SU-DHL-6 (cell line): Measurements from ENCODE around the gene MRPS6.

Source experiments
- H2AFZ ChIP-seq: fragments of 200-600 bp; sonication (generic); 2 replicates; pipeline ENCODE4 v1.6.1; 2014; ENCODE audit warnings: low read depth, mild to moderate bottlenecking, moderate library complexity, mixed read lengths, antibody characterized with exemption, low read length; ENCODE audit not compliant: severe bottlenecking
- H3F3A ChIP-seq: fragments of 200-600 bp; shearing (Covaris generic); 2 replicates; pipeline ENCODE4 v1.6.0; 2016; ENCODE audit warnings: antibody characterized with exemption, mild to moderate bottlenecking; ENCODE audit not compliant: insufficient read depth
- H3K27ac ChIP-seq: fragments of 200-600 bp; sonication (generic); 2 replicates; pipeline ENCODE4 v1.5.1; 2016; ENCODE audit warnings: low read depth, mild to moderate bottlenecking, low read length, moderate library complexity, mixed read lengths
- H3K27me3 ChIP-seq: fragments of 200-600 bp; sonication (generic), shearing (Covaris generic); 2 replicates; pipeline ENCODE4 v1.6.0; 2014; ENCODE audit warnings: mild to moderate bottlenecking, low read length
- H3K36me3 ChIP-seq: fragments of 200-600 bp; sonication (generic); 2 replicates; pipeline ENCODE4 v1.6.1; 2014; ENCODE audit warnings: mild to moderate bottlenecking, low read length, mixed read lengths
- H3K4me2 ChIP-seq: fragments of 300-600, 200-600 bp; shearing (Covaris generic), sonication (generic); 2 replicates; pipeline ENCODE4 v1.6.0; 2014; ENCODE audit warnings: low read length, low read depth, mild to moderate bottlenecking; ENCODE audit not compliant: poor library complexity, severe bottlenecking
- H3K4me3 ChIP-seq: fragments of 200-600 bp; sonication (generic); 2 replicates; pipeline ENCODE4 v1.5.1; 2014; ENCODE audit warnings: antibody characterized with exemption, low read length, mild to moderate bottlenecking, mixed read lengths; ENCODE audit not compliant: insufficient read depth, poor library complexity, severe bottlenecking
- H3K79me2 ChIP-seq: fragments of 200-600 bp; sonication (generic); 2 replicates; pipeline ENCODE4 v1.6.1; 2014; ENCODE audit warnings: mild to moderate bottlenecking, low read length, moderate library complexity; ENCODE audit not compliant: insufficient read depth
- H3K9ac ChIP-seq: fragments of 200-600 bp; sonication (generic); 2 replicates; pipeline ENCODE4 v1.7.0; 2014; ENCODE audit warnings: mild to moderate bottlenecking, low read length
- H3K9me2 ChIP-seq: fragments of 200-600 bp; sonication (generic); replicated peaks from 2 replicates; pipeline ENCODE4 v1.6.1; 2014; ENCODE audit warnings: low read length; ENCODE audit not compliant: insufficient read depth
- H3K9me3 ChIP-seq: fragments of 200-600 bp; sonication (generic); 2 replicates; pipeline ENCODE4 v1.6.1; 2014; ENCODE audit warnings: low read length, mixed read lengths; ENCODE audit not compliant: insufficient read depth
- H4K20me1 ChIP-seq: fragments of 200-600 bp; sonication (generic); 2 replicates; pipeline ENCODE4 v1.6.1; 2014; ENCODE audit warnings: low read depth, mild to moderate bottlenecking, antibody characterized with exemption, low read length, moderate library complexity, mixed read lengths
- EZH2phosphoT487 ChIP-seq: fragments of 200-600 bp; sonication (generic), shearing (Covaris generic); conservative IDR thresholded peaks from 2 replicates; pipeline ENCODE4 v1.6.1; 2018; ENCODE audit warnings: mild to moderate bottlenecking, antibody characterized with exemption, low read length, moderate library complexity, mixed read lengths
- TF ChIP-seq, protein P1 (sequence below): fragments of 200-600 bp; sonication (generic); IDR thresholded peaks from one replicate; pipeline ENCODE4 v1.5.1; 2017; ENCODE audit warnings: antibody characterized with exemption, mild to moderate bottlenecking, low read length, moderate library complexity; ENCODE audit not compliant: insufficient read depth, poor library complexity, severe bottlenecking

The MRPS6 gene

DNA sequence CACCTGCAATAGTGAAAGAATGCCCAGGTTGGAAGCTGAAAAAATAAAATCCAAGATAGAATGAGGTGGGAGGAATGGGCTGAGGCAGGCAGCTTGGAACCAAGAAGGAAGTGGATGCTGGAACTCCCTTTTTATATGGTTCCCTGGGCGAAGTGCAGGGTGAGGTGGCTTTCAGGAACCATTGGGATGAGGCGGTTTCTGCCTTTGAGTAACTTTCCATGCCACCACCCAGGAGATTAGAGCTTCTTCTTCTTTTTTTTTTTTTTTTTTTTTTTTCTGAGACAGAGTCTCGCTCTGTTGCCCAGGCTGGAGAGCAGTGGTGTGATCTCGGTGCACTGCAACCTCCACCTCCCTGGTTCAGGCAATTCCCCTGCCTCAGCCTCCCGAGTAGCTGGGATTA lies 17.8 kb upstream of the MRPS6 start:
- no peaks in the 10 kb centered on the region for H4K20me1 ChIP-seq
- H3K9ac ChIP-seq: no peak overlapping the region
- H3K79me2 ChIP-seq: no peaks in the 10 kb centered on the region
- TF ChIP-seq, protein P1, sequence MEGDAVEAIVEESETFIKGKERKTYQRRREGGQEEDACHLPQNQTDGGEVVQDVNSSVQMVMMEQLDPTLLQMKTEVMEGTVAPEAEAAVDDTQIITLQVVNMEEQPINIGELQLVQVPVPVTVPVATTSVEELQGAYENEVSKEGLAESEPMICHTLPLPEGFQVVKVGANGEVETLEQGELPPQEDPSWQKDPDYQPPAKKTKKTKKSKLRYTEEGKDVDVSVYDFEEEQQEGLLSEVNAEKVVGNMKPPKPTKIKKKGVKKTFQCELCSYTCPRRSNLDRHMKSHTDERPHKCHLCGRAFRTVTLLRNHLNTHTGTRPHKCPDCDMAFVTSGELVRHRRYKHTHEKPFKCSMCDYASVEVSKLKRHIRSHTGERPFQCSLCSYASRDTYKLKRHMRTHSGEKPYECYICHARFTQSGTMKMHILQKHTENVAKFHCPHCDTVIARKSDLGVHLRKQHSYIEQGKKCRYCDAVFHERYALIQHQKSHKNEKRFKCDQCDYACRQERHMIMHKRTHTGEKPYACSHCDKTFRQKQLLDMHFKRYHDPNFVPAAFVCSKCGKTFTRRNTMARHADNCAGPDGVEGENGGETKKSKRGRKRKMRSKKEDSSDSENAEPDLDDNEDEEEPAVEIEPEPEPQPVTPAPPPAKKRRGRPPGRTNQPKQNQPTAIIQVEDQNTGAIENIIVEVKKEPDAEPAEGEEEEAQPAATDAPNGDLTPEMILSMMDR: no peak
- TF ChIP-seq EZH2phosphoT487: no peak
- H3K4me3 ChIP-seq: no peak overlapping the region
- no peaks in the 10 kb centered on the region for H3K36me3 ChIP-seq
- H2AFZ ChIP-seq: no peak overlapping the region
- H3K27me3 ChIP-seq: no peaks in the 10 kb centered on the region
- H3K4me2 ChIP-seq: no peak overlapping the region
- no peaks in the 10 kb centered on the region for H3K9me3 ChIP-seq
- H3F3A ChIP-seq: no peaks in the 10 kb centered on the region
- H3K9me2 ChIP-seq: no peaks in the 10 kb centered on the region
- no peak overlapping the region for H3K27ac ChIP-seq

DNA sequence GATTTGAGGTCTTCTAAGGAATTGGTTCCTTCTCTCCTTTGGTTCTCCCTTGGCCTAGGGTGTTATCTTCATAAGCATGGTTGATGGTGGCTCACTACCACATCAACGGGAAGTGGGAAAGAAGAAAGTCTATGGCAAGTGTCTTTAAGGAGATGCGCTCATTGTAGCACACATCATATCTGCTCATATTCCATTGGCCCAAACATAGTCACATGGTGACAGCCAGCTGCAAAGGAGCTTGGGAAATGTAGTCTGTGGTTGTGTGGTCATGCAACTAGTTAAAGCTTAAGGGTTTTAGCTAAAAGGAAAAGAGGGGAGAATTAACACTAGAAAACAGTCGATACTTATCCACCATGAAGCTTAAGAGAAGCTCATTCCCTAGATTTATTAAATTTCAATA lies 11.4 kb upstream of the MRPS6 start:
- H3K9ac ChIP-seq: no peak overlapping the region
- peak overlapping the region; percentile 56 for H2AFZ ChIP-seq

DNA sequence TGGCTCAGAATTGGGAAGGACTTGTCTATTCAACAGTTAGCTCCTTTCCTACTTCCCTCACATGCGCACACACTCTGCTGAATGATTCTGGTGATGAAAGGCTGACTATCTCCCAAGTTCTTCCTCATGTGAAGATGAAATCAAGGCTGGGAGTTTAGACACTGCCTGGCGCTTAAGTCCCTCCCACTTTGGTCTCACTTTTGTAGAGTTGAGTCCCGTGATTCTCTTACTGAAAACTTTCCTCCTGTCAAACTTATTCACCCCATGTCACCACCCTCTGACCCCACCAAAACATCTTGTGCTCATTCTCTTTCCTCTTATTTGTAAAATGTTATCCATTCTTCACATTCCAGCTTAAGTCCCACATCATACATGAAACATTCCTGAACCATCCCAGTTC lies 8.4 kb upstream of the MRPS6 start:
- no peaks in the 10 kb centered on the region for H3K9me3 ChIP-seq

More for the DNA sequence above, 11.4 kb upstream of the MRPS6 start:
- no peaks in the 10 kb centered on the region for H3K9me3 ChIP-seq
- no peaks in the 10 kb centered on the region for H4K20me1 ChIP-seq
- no peaks in the 10 kb centered on the region for H3K79me2 ChIP-seq
- no peak for TF ChIP-seq EZH2phosphoT487
- TF ChIP-seq, protein P1: no peak
- H3F3A ChIP-seq: no peaks in the 10 kb centered on the region
- no peak overlapping the region for H3K27ac ChIP-seq
- H3K4me2 ChIP-seq: no peak overlapping the region
- H3K27me3 ChIP-seq: no peaks in the 10 kb centered on the region
- H3K4me3 ChIP-seq: no peak overlapping the region
- H3K9me2 ChIP-seq: no peaks in the 10 kb centered on the region
- H3K36me3 ChIP-seq: no peaks in the 10 kb centered on the region

More for the DNA sequence above, 8.4 kb upstream of the MRPS6 start:
- H3K4me3 ChIP-seq: no peak overlapping the region
- H3K27me3 ChIP-seq: no peaks in the 10 kb centered on the region
- no peak overlapping the region for H3K27ac ChIP-seq
- no peaks in the 10 kb centered on the region for H4K20me1 ChIP-seq
- no peaks in the 10 kb centered on the region for H3K9me2 ChIP-seq
- no peaks in the 10 kb centered on the region for H3K79me2 ChIP-seq
- no peaks in the 10 kb centered on the region for H3K36me3 ChIP-seq
- no peaks in the 10 kb centered on the region for H3F3A ChIP-seq
- H3K9ac ChIP-seq: no peak overlapping the region
- no peak overlapping the region for H3K4me2 ChIP-seq
- H2AFZ ChIP-seq: no peak overlapping the region
- TF ChIP-seq, protein P1: no peak
- no peak for TF ChIP-seq EZH2phosphoT487
